ENCODE results near the gene RUNX2.
A peak's percentile ranks its signal among the peaks of the same experiment; 100 is the strongest.

RUNX2 gene

GRCh38 chr6:45685076-45685475, 356.9 kb downstream of the RUNX2 start:
- in situ Hi-C loops (cut with HindIII; ENCODE audit: low pct_ligation_motif_present, low pct_unique_long_range_greater_than_20kb, low sequenced_read_pairs), result no loop called here
- no peak for DNase-seq

GRCh38 chr6:45686841-45687569, 358.9 kb downstream of the RUNX2 start:
- no peak for DNase-seq
- in situ Hi-C loops (cut with HindIII; ENCODE audit: low pct_ligation_motif_present, low pct_unique_long_range_greater_than_20kb, low sequenced_read_pairs), result no loop called here

- DNase-seq, result peak; percentile 81
- in situ Hi-C loops (cut with HindIII; ENCODE audit: low pct_ligation_motif_present, low pct_unique_long_range_greater_than_20kb, low sequenced_read_pairs), result no loop called here
Observed at GRCh38 chr6:45687570-45687969, 359.4 kb downstream of the RUNX2 start.

- DNase-seq, result no peak
- in situ Hi-C loops (cut with HindIII; ENCODE audit: low pct_ligation_motif_present, low pct_unique_long_range_greater_than_20kb, low sequenced_read_pairs), result no loop called here
Observed at GRCh38 chr6:45688180-45688579, 360.1 kb downstream of the RUNX2 start.

- no peak for DNase-seq
- in situ Hi-C loops (cut with HindIII; ENCODE audit: low pct_ligation_motif_present, low pct_unique_long_range_greater_than_20kb, low sequenced_read_pairs), result no loop called here
Observed at GRCh38 chr6:45689926-45690615, 361.9 kb downstream of the RUNX2 start.

- DNase-seq, result no peak
- in situ Hi-C loops (cut with HindIII; ENCODE audit: low pct_ligation_motif_present, low pct_unique_long_range_greater_than_20kb, low sequenced_read_pairs), result no loop called here
Observed at GRCh38 chr6:45690846-45691245, 362.7 kb downstream of the RUNX2 start.

- in situ Hi-C loops (cut with HindIII; ENCODE audit: low pct_ligation_motif_present, low pct_unique_long_range_greater_than_20kb, low sequenced_read_pairs), result no loop called here
- DNase-seq, result no peak
Observed at GRCh38 chr6:45691426-45691825, 363.3 kb downstream of the RUNX2 start.

GRCh38 chr6:45692021-45692420, 363.9 kb downstream of the RUNX2 start:
- no peak for DNase-seq
- in situ Hi-C loops (cut with HindIII; ENCODE audit: low pct_ligation_motif_present, low pct_unique_long_range_greater_than_20kb, low sequenced_read_pairs), result no loop called here

GRCh38 chr6:45696738-45697137, 368.6 kb downstream of the RUNX2 start:
- in situ Hi-C loops (cut with HindIII; ENCODE audit: low pct_ligation_motif_present, low pct_unique_long_range_greater_than_20kb, low sequenced_read_pairs), result no loop called here
- DNase-seq, result no peak

GRCh38 chr6:45697605-45698004, 369.5 kb downstream of the RUNX2 start:
- in situ Hi-C loops (cut with HindIII; ENCODE audit: low pct_ligation_motif_present, low pct_unique_long_range_greater_than_20kb, low sequenced_read_pairs), result no loop called here
- DNase-seq, result peak; percentile 97

- no peak for DNase-seq
- in situ Hi-C loops (cut with HindIII; ENCODE audit: low pct_ligation_motif_present, low pct_unique_long_range_greater_than_20kb, low sequenced_read_pairs), result no loop called here
Observed at GRCh38 chr6:45698046-45698445, 369.9 kb downstream of the RUNX2 start.

- in situ Hi-C loops (cut with HindIII; ENCODE audit: low pct_ligation_motif_present, low pct_unique_long_range_greater_than_20kb, low sequenced_read_pairs), result no loop called here
- no peak for DNase-seq
Observed at GRCh38 chr6:45699663-45700062, 371.5 kb downstream of the RUNX2 start.

- peak; percentile 25 for DNase-seq
- in situ Hi-C loops (cut with HindIII; ENCODE audit: low pct_ligation_motif_present, low pct_unique_long_range_greater_than_20kb, low sequenced_read_pairs), result no loop called here
Observed at GRCh38 chr6:45702849-45703739, 375.0 kb downstream of the RUNX2 start.

- DNase-seq, result no peak
- in situ Hi-C loops (cut with HindIII; ENCODE audit: low pct_ligation_motif_present, low pct_unique_long_range_greater_than_20kb, low sequenced_read_pairs), result no loop called here
Observed at GRCh38 chr6:45704056-45704800, 376.1 kb downstream of the RUNX2 start.

GRCh38 chr6:45705137-45705855, 377.2 kb downstream of the RUNX2 start:
- in situ Hi-C loops (cut with HindIII; ENCODE audit: low pct_ligation_motif_present, low pct_unique_long_range_greater_than_20kb, low sequenced_read_pairs), result no loop called here
- DNase-seq, result no peak

- in situ Hi-C loops (cut with HindIII; ENCODE audit: low pct_ligation_motif_present, low pct_unique_long_range_greater_than_20kb, low sequenced_read_pairs), result no loop called here
- no peak for DNase-seq
Observed at GRCh38 chr6:45706319-45706718, 378.2 kb downstream of the RUNX2 start.

GRCh38 chr6:45707176-45707575, 379.0 kb downstream of the RUNX2 start:
- no peak for DNase-seq
- in situ Hi-C loops (cut with HindIII; ENCODE audit: low pct_ligation_motif_present, low pct_unique_long_range_greater_than_20kb, low sequenced_read_pairs), result no loop called here

- no peak for DNase-seq
- in situ Hi-C loops (cut with HindIII; ENCODE audit: low pct_ligation_motif_present, low pct_unique_long_range_greater_than_20kb, low sequenced_read_pairs), result no loop called here
Observed at GRCh38 chr6:45709781-45710220, 381.7 kb downstream of the RUNX2 start.
